ENCODE data around the gene KIAA1191. TPM values are rescaled to one million over a fixed set of nuclear protein-coding genes. Genes with fewer than 3 reads are reported as not detected.
"Not testable (repeated sequence)": the region's sequence is repeated elsewhere in the genome, so short reads cannot be mapped to it uniquely, and the experiment has no call there.

The KIAA1191 gene
- polyA plus RNA-seq, 1 donor: 60.7 TPM

GRCh38 chr5:176317534-176318374 lies 43.8 kb downstream of the KIAA1191 start:
- DNase-seq (ENCODE audit: low read depth): no peak

DNA sequence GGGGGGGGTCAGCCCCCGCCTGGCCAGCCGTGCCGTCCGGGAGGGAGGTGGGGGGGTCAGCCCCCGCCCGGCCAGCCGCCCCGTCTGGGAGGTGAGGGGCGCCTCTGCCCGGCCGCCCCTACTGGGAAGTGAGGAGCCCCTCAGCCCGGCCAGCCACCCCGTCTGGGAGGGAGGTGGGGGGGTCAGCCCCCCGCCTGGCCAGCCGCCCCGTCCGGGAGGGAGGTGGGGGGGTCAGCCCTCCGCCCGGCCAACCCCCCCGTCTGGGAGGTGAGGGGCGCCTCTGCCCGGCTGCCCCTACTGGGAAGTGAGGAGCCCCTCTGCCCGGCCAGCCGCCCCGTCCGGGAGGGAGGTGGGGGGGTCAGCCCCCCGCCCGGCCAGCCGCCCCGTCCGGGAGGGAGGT lies 56.2 kb downstream of the KIAA1191 start:
- DNase-seq (ENCODE audit: low read depth): not testable (repeated sequence)

Other genes with a start within 250 kb of the KIAA1191 start
- gene SIMC1, start 123.3 kb downstream of the KIAA1191 start, polyA plus RNA-seq (ENCODE audit: insufficient read length): 13.1 TPM
- 12.2 TPM for gene ARL10, start 3.7 kb upstream of the KIAA1191 start, polyA plus RNA-seq (ENCODE audit: insufficient read length)
- gene NOP16, start 26.8 kb upstream of the KIAA1191 start, polyA plus RNA-seq (ENCODE audit: insufficient read length): 30.4 TPM
- gene HIGD2A, start 27.0 kb upstream of the KIAA1191 start, polyA plus RNA-seq (ENCODE audit: insufficient read length): 205 TPM
- gene CLTB, start 54.8 kb upstream of the KIAA1191 start, polyA plus RNA-seq (ENCODE audit: insufficient read length): 56.3 TPM
- gene FAF2, start 86.6 kb upstream of the KIAA1191 start, polyA plus RNA-seq (ENCODE audit: insufficient read length): 22.6 TPM
- 32.6 TPM for gene RNF44, start 175.6 kb upstream of the KIAA1191 start, polyA plus RNA-seq (ENCODE audit: insufficient read length)
- gene CDHR2, start 187.6 kb upstream of the KIAA1191 start, polyA plus RNA-seq (ENCODE audit: insufficient read length): not detected
- gene GPRIN1, start 248.4 kb upstream of the KIAA1191 start, polyA plus RNA-seq (ENCODE audit: insufficient read length): 0.49 TPM